Neuron (in vitro differentiated cells): ENCODE measurements around the gene PTPRG.

ENCODE experiments used
- H2AFZ ChIP-seq: one replicate; pipeline ENCODE4 v1.6.1; 2013; ENCODE audit warnings: low read depth, mild to moderate bottlenecking, inconsistent platforms, low read length, moderate library complexity
- H3K27me3 ChIP-seq: one replicate; pipeline ENCODE4 v1.6.1; 2013; ENCODE audit warnings: low read length; ENCODE audit not compliant: insufficient read depth
- H3K36me3 ChIP-seq: one replicate; pipeline ENCODE4 v1.6.1; 2013; ENCODE audit warnings: low read length; ENCODE audit not compliant: insufficient read depth
- H3K4me1 ChIP-seq: one replicate; pipeline ENCODE4 v1.6.1; 2013; ENCODE audit warnings: low read length; ENCODE audit not compliant: insufficient read depth
- H3K4me3 ChIP-seq: 2 replicates; pipeline ENCODE4 v1.5.1; 2013; ENCODE audit warnings: mild to moderate bottlenecking, low read length, moderate library complexity
- H3K9me3 ChIP-seq: one replicate; pipeline ENCODE4 v1.6.1; 2013; ENCODE audit warnings: low read length

The PTPRG gene

GRCh38 chr3:62277450-62277849, 716.1 kb downstream of the PTPRG start:
- Histone ChIP-seq H3K4me3 (no peak overlapping the region), H3K9me3 (no peaks in the 10 kb centered on the region), H3K4me1 (no peaks in the 10 kb centered on the region), H2AFZ (no peak overlapping the region), H3K36me3 (peaks cover 40% of the 10 kb centered on the region), H3K27me3 (no peaks in the 10 kb centered on the region)

- peaks cover 42% of the 10 kb centered on the region for H3K36me3 ChIP-seq
Observed at GRCh38 chr3:62277986-62278385, 716.6 kb downstream of the PTPRG start.

GRCh38 chr3:62281726-62282125, 720.4 kb downstream of the PTPRG start:
- Histone ChIP-seq H3K9me3 (no peaks in the 10 kb centered on the region), H3K4me3 (no peak overlapping the region), H3K4me1 (no peaks in the 10 kb centered on the region), H2AFZ (no peak overlapping the region), H3K36me3 (peaks cover 22% of the 10 kb centered on the region), H3K27me3 (no peaks in the 10 kb centered on the region)

More at GRCh38 chr3:62277986-62278385, 716.6 kb downstream of the PTPRG start:
- Histone ChIP-seq H3K4me3 (no peak overlapping the region), H3K9me3 (no peaks in the 10 kb centered on the region), H3K27me3 (no peaks in the 10 kb centered on the region), H3K4me1 (no peaks in the 10 kb centered on the region), H2AFZ (no peak overlapping the region)

- H3K4me3 ChIP-seq: no peak overlapping the region
- no peaks in the 10 kb centered on the region for H3K27me3 ChIP-seq
- H3K9me3 ChIP-seq: no peaks in the 10 kb centered on the region
- H3K36me3 ChIP-seq: peaks cover 12% of the 10 kb centered on the region
- H2AFZ ChIP-seq: no peak overlapping the region
- no peaks in the 10 kb centered on the region for H3K4me1 ChIP-seq
Observed at GRCh38 chr3:62284442-62284841, 723.1 kb downstream of the PTPRG start.

- Histone ChIP-seq H3K36me3 (peaks cover 7% of the 10 kb centered on the region), H3K4me1 (peaks cover 1% of the 10 kb centered on the region), H3K4me3 (no peak overlapping the region), H2AFZ (no peak overlapping the region), H3K27me3 (no peaks in the 10 kb centered on the region), H3K9me3 (no peaks in the 10 kb centered on the region)
Observed at GRCh38 chr3:62287392-62287927, 726.1 kb downstream of the PTPRG start.

GRCh38 chr3:62289922-62290321, 728.6 kb downstream of the PTPRG start:
- peaks cover 3% of the 10 kb centered on the region for H3K36me3 ChIP-seq
- H2AFZ ChIP-seq: no peak overlapping the region
- peaks cover 24% of the 10 kb centered on the region for H3K4me1 ChIP-seq
- no peaks in the 10 kb centered on the region for H3K9me3 ChIP-seq
- H3K4me3 ChIP-seq: no peak overlapping the region
- H3K27me3 ChIP-seq: no peaks in the 10 kb centered on the region

GRCh38 chr3:62293051-62293780, 731.8 kb downstream of the PTPRG start:
- H3K36me3 ChIP-seq: peaks cover 3% of the 10 kb centered on the region
- H3K4me1 ChIP-seq: peaks cover 27% of the 10 kb centered on the region
- no peaks in the 10 kb centered on the region for H3K27me3 ChIP-seq
- H3K9me3 ChIP-seq: no peaks in the 10 kb centered on the region
- H2AFZ ChIP-seq: no peak overlapping the region
- H3K4me3 ChIP-seq: no peak overlapping the region

GRCh38 chr3:62295571-62295970, 734.2 kb downstream of the PTPRG start:
- H3K4me3 ChIP-seq: no peak overlapping the region
- H2AFZ ChIP-seq: no peak overlapping the region
- H3K27me3 ChIP-seq: no peaks in the 10 kb centered on the region
- no peaks in the 10 kb centered on the region for H3K36me3 ChIP-seq
- no peaks in the 10 kb centered on the region for H3K9me3 ChIP-seq
- peaks cover 27% of the 10 kb centered on the region for H3K4me1 ChIP-seq

- no peaks in the 10 kb centered on the region for H3K36me3 ChIP-seq
- H3K27me3 ChIP-seq: no peaks in the 10 kb centered on the region
Observed at GRCh38 chr3:62300617-62301016, 739.2 kb downstream of the PTPRG start.

GRCh38 chr3:62312201-62312600, 750.8 kb downstream of the PTPRG start:
- H3K4me3 ChIP-seq: no peak overlapping the region
- H3K27me3 ChIP-seq: no peaks in the 10 kb centered on the region

More at GRCh38 chr3:62300617-62301016, 739.2 kb downstream of the PTPRG start:
- Histone ChIP-seq H3K9me3 (peaks cover 5% of the 10 kb centered on the region), H2AFZ (no peak overlapping the region), H3K4me3 (no peak overlapping the region), H3K4me1 (no peaks in the 10 kb centered on the region)

GRCh38 chr3:62316525-62316924, 755.2 kb downstream of the PTPRG start:
- Histone ChIP-seq H3K9me3 (peaks cover 3% of the 10 kb centered on the region), H2AFZ (no peak overlapping the region), H3K4me1 (no peaks in the 10 kb centered on the region), H3K4me3 (no peak overlapping the region), H3K27me3 (no peaks in the 10 kb centered on the region), H3K36me3 (peaks cover 6% of the 10 kb centered on the region)

More at GRCh38 chr3:62312201-62312600, 750.8 kb downstream of the PTPRG start:
- Histone ChIP-seq H3K4me1 (no peaks in the 10 kb centered on the region), H2AFZ (no peak overlapping the region), H3K9me3 (no peaks in the 10 kb centered on the region), H3K36me3 (no peaks in the 10 kb centered on the region)

- H3K9me3 ChIP-seq: peaks cover 3% of the 10 kb centered on the region
- no peaks in the 10 kb centered on the region for H3K27me3 ChIP-seq
- peaks cover 22% of the 10 kb centered on the region for H3K36me3 ChIP-seq
- H2AFZ ChIP-seq: peak overlapping the region; percentile 90
- peak overlapping the region; percentile 59 for H3K4me3 ChIP-seq
- H3K4me1 ChIP-seq: no peaks in the 10 kb centered on the region
Observed at GRCh38 chr3:62318365-62318751, 757.0 kb downstream of the PTPRG start.

GRCh38 chr3:62318752-62319569, 757.6 kb downstream of the PTPRG start:
- Histone ChIP-seq H3K27me3 (no peaks in the 10 kb centered on the region), H3K36me3 (peaks cover 27% of the 10 kb centered on the region), H3K4me3 (peak overlapping the region; percentile 59), H2AFZ (peak overlapping the region; percentile 90), H3K4me1 (no peaks in the 10 kb centered on the region), H3K9me3 (peaks cover 3% of the 10 kb centered on the region)
